ENCODE data around the gene EMC6. TPM values are rescaled to one million over a fixed set of nuclear protein-coding genes. Genes with fewer than 3 reads are reported as not detected.
A peak's percentile ranks its signal among the peaks of the same experiment; 100 is the strongest.

Gene EMC6
- total and polyA plus RNA-seq, 2 experiments from 2014 or later: 42.7 to 130 TPM

- peak overlapping the region; percentile 42 for H2AFZ ChIP-seq
- peak overlapping the region; percentile 98 for H3K27ac ChIP-seq
- WGBS (ENCODE audit: low lambda C conversion rate, missing lambda C conversion rate): 2% methylated on average over 32 of the region's 39 CpGs
- H3K4me3 ChIP-seq: peak overlapping the region; percentile 65
- peaks cover 34% of the 10 kb centered on the region for H4K20me1 ChIP-seq (ENCODE audit: insufficient read depth, poor library complexity, severe bottlenecking)
- H3K79me2 ChIP-seq: peaks cover 58% of the 10 kb centered on the region
- no peaks in the 10 kb centered on the region for H3K9me3 ChIP-seq (ENCODE audit: low read depth)
- DNase-seq (ENCODE audit: low spot score): peak; percentile 97
- no peaks in the 10 kb centered on the region for H3K36me3 ChIP-seq (replicated peaks; ENCODE audit: insufficient read depth, low read depth)
- H3K4me1 ChIP-seq (ENCODE audit: insufficient read depth): peaks cover 18% of the 10 kb centered on the region
- no peaks in the 10 kb centered on the region for H3K9me2 ChIP-seq (replicated peaks; ENCODE audit: insufficient read depth)
- peak overlapping the region; percentile 91 for H3K4me2 ChIP-seq
- TF ChIP-seq EZH2phosphoT487 (IDR thresholded peaks at IDR 0.05; ENCODE audit: low read depth, severe bottlenecking, unreplicated experiment) (no peak), EZH2 (IDR thresholded peaks at IDR 0.05; ENCODE audit: borderline replicate concordance) (no peak), CTCF (IDR thresholded peaks at IDR 0.05; ENCODE audit: poor library complexity) (no peak)
- no peaks in the 10 kb centered on the region for H3K27me3 ChIP-seq
These were observed 990 bp upstream of the EMC6 start for GRCh38 chr17:3667366-3668278.

GRCh38 chr17:3669085-3669347, 404 bp downstream of the EMC6 start:
- H3K27ac ChIP-seq: peak overlapping the region; percentile 91
- peak overlapping the region; percentile 93 for H3K4me2 ChIP-seq
- WGBS (ENCODE audit: low lambda C conversion rate, missing lambda C conversion rate): 1% methylated on average over 32 of the region's 32 CpGs
- no peaks in the 10 kb centered on the region for H3K9me3 ChIP-seq (ENCODE audit: low read depth)
- peaks cover 58% of the 10 kb centered on the region for H3K79me2 ChIP-seq
- peaks cover 34% of the 10 kb centered on the region for H4K20me1 ChIP-seq (ENCODE audit: insufficient read depth, poor library complexity, severe bottlenecking)
- DNase-seq (ENCODE audit: low spot score): no peak
- no peaks in the 10 kb centered on the region for H3K27me3 ChIP-seq
- peaks cover 18% of the 10 kb centered on the region for H3K4me1 ChIP-seq (ENCODE audit: insufficient read depth)
- no peaks in the 10 kb centered on the region for H3K36me3 ChIP-seq (replicated peaks; ENCODE audit: insufficient read depth, low read depth)
- TF ChIP-seq EZH2 (IDR thresholded peaks at IDR 0.05; ENCODE audit: borderline replicate concordance) (no peak), CTCF (IDR thresholded peaks at IDR 0.05; ENCODE audit: poor library complexity) (no peak), EZH2phosphoT487 (IDR thresholded peaks at IDR 0.05; ENCODE audit: low read depth, severe bottlenecking, unreplicated experiment) (no peak)
- H2AFZ ChIP-seq: peak overlapping the region; percentile 61
- H3K9me2 ChIP-seq (replicated peaks; ENCODE audit: insufficient read depth): no peaks in the 10 kb centered on the region
- peak overlapping the region; percentile 74 for H3K4me3 ChIP-seq

GRCh38 chr17:3669548-3669947, 936 bp downstream of the EMC6 start:
- peaks cover 31% of the 10 kb centered on the region for H4K20me1 ChIP-seq (ENCODE audit: insufficient read depth, poor library complexity, severe bottlenecking)
- WGBS (ENCODE audit: low lambda C conversion rate, missing lambda C conversion rate): 49% methylated on average over 12 of the region's 12 CpGs
- no peaks in the 10 kb centered on the region for H3K36me3 ChIP-seq (replicated peaks; ENCODE audit: insufficient read depth, low read depth)
- no peaks in the 10 kb centered on the region for H3K9me2 ChIP-seq (replicated peaks; ENCODE audit: insufficient read depth)
- peak overlapping the region; percentile 91 for H3K27ac ChIP-seq
- peaks cover 18% of the 10 kb centered on the region for H3K4me1 ChIP-seq (ENCODE audit: insufficient read depth)
- no peaks in the 10 kb centered on the region for H3K27me3 ChIP-seq
- TF ChIP-seq EZH2phosphoT487 (IDR thresholded peaks at IDR 0.05; ENCODE audit: low read depth, severe bottlenecking, unreplicated experiment): no peak
- TF ChIP-seq EZH2 (IDR thresholded peaks at IDR 0.05; ENCODE audit: borderline replicate concordance): no peak
- no peak for TF ChIP-seq CTCF (IDR thresholded peaks at IDR 0.05; ENCODE audit: poor library complexity)
- no peaks in the 10 kb centered on the region for H3K9me3 ChIP-seq (ENCODE audit: low read depth)
- no peak for DNase-seq (ENCODE audit: low spot score)
- peak overlapping the region; percentile 93 for H3K4me2 ChIP-seq
- peak overlapping the region; percentile 74 for H3K4me3 ChIP-seq
- H2AFZ ChIP-seq: peak overlapping the region; percentile 61
- peaks cover 58% of the 10 kb centered on the region for H3K79me2 ChIP-seq

Data from hepatocyte (in vitro differentiated cells).